PC-9 (cell line): ENCODE measurements around the gene MGRN1. TPM values are rescaled to one million over a fixed set of nuclear protein-coding genes. Genes with fewer than 3 reads are reported as not detected.

ENCODE experiments used
- BruUV-seq: library from RNA; stranded (reverse); fragments of 400-500 nt; replicated peaks from 2 replicates; lab custom pipeline; 2021; lab: Mats Ljungman, UMichigan
- CTCF ChIA-PET: fragments of 300-600 bp; sonication (Branson Sonifier 250); formaldehyde crosslinking; loops from one replicate; lab custom pipeline; 2022; ENCODE audit warnings: antibody characterized with exemption; lab: Charles Lee
- POLR2A ChIA-PET: fragments of 300-600 bp; sonication (Branson Sonifier 250); formaldehyde crosslinking; loops from one replicate; lab custom pipeline; 2022; ENCODE audit warnings: antibody characterized with exemption; ENCODE audit not compliant: unreplicated experiment; lab: Charles Lee
- DNase-seq, 2 experiments: peaks; one replicate each; pipeline versions ENCODE4 v3.0.0 to v3.0.0-alpha.2; 2015 to 2022; ENCODE audit warnings: mixed read lengths in 1 of 2
- H2AFZ ChIP-seq: fragments of 200-600 bp; sonication (generic); 2 replicates; pipeline ENCODE4 v1.8.1; 2017; ENCODE audit warnings: antibody characterized with exemption
- H3F3A ChIP-seq: fragments of 200-600 bp; sonication (generic); 2 replicates; pipeline ENCODE4 v1.8.1; 2017; ENCODE audit warnings: antibody characterized with exemption, mild to moderate bottlenecking, low read depth; ENCODE audit not compliant: insufficient read depth
- H3K27ac ChIP-seq: fragments of 200-600 bp; sonication (generic); 2 replicates; pipeline ENCODE4 v1.6.1; 2016; ENCODE audit warnings: mixed run types
- H3K27me3 ChIP-seq: fragments of 200-600 bp; sonication (generic); 2 replicates; pipeline ENCODE4 v1.6.1; 2016; ENCODE audit warnings: low read depth, mixed run types; ENCODE audit not compliant: insufficient read depth
- H3K36me3 ChIP-seq: fragments of 200-600 bp; sonication (generic); 2 replicates; pipeline ENCODE4 v1.6.1; 2016; ENCODE audit warnings: low read depth, mixed run types
- H3K4me1 ChIP-seq: fragments of 200-600 bp; sonication (generic); replicated peaks from 2 replicates; pipeline ENCODE4 v1.6.1; 2016; ENCODE audit warnings: mixed run types; ENCODE audit not compliant: insufficient read depth
- H3K4me2 ChIP-seq: fragments of 200-600 bp; sonication (generic); 2 replicates; pipeline ENCODE4 v1.6.1; 2017; ENCODE audit warnings: mixed run types
- H3K4me3 ChIP-seq: fragments of 200-600 bp; sonication (generic); 2 replicates; pipeline ENCODE4 v1.6.1; 2016; ENCODE audit warnings: mixed run types
- H3K79me2 ChIP-seq: fragments of 200-600 bp; sonication (generic); 2 replicates; pipeline ENCODE4 v1.6.1; 2017; ENCODE audit warnings: low read depth, mixed run types
- H3K9me2 ChIP-seq: fragments of 200-600 bp; sonication (generic); 2 replicates; pipeline ENCODE4 v1.8.1; 2017; ENCODE audit warnings: mild to moderate bottlenecking; ENCODE audit not compliant: insufficient read depth
- H3K9me3 ChIP-seq: fragments of 200-600 bp; sonication (generic); 2 replicates; pipeline ENCODE4 v1.8.1; 2016; ENCODE audit warnings: low read depth; ENCODE audit not compliant: insufficient read depth
- H4K20me1 ChIP-seq: fragments of 200-600 bp; sonication (generic); 2 replicates; pipeline ENCODE4 v1.8.1; 2017; ENCODE audit not compliant: insufficient read depth
- CTCF ChIP-seq: fragments of 200-600 bp; sonication (generic); conservative IDR thresholded peaks from 2 replicates; pipeline ENCODE4 v1.6.1; 2017; ENCODE audit warnings: mixed run types, antibody characterized with exemption, mild to moderate bottlenecking, moderate library complexity
- EZH2 ChIP-seq: fragments of 200-600 bp; sonication (generic); IDR thresholded peaks from 2 replicates; pipeline ENCODE4 v1.8.0; 2017; ENCODE audit warnings: antibody characterized with exemption, low read depth
- intact Hi-C: fragments of 100-400 bp; cut with micrococcal nuclease; formaldehyde crosslinking; loops from one replicate; pipeline ENCODE4 v1.10.0; 2022; ENCODE audit not compliant: unreplicated experiment
- total RNA-seq: library from RNA; stranded (reverse); gene quantifications from 2 replicates; pipeline ENCODE4 v1.2.3, GENCODE V29; 2021

Gene MGRN1
- total RNA-seq, 1 experiment from 2014 or later: 70.4 TPM

- Histone ChIP-seq H3F3A (peaks cover 20% of the 10 kb centered on the region), H4K20me1 (no peaks in the 10 kb centered on the region), H3K4me3 (peak within 1 kb of the TSS; percentile 83), H3K79me2 (peaks cover 21% of the 10 kb centered on the region), H3K4me1 (peaks cover 12% of the 10 kb centered on the region), H3K9me3 (no peaks in the 10 kb centered on the region), H2AFZ (peak within 1 kb of the TSS; percentile 97), H3K36me3 (no peaks in the 10 kb centered on the region; the same call in 1 of the 2 replicates), H3K27ac (peak within 1 kb of the TSS; percentile 52), H3K27me3 (no peaks in the 10 kb centered on the region), H3K9me2 (no peaks in the 10 kb centered on the region), H3K4me2 (peak within 1 kb of the TSS; percentile 85)
- intact Hi-C loops: loop anchor here (1.0 to 5.0 kb wide), 3 partner anchors 34 to 223 kb away; partner anchors contain the start of genes ROGDI and SEC14L5
- CTCF ChIA-PET: interaction anchor here (0.6 to 1.3 kb wide), 3 partner anchors 69 to 331 kb away, joined by 3 to 4 read pairs (median 3); partner anchors contain the start of genes C16orf89 and ROGDI
- TF ChIP-seq EZH2 (no peak), CTCF (no peak)
- DNase-seq: peak; percentile 93 to 97
- POLR2A ChIA-PET: interaction anchor here (0.5 to 1.1 kb wide), 18 partner anchors 20 to 364 kb away, joined by 3 to 12 read pairs (median 4); partner anchors contain the start of genes NAGPA, ROGDI and SEC14L5
- BruUV-seq: no TSS peak
These were observed 109.6 kb downstream of the MGRN1 start, which contains the start of the genes ANKS3 and DNAAF8 for GRCh38 chr16:4734063-4734729. Gene ANKS3, minus strand, starts transcription at chr16:4734271. Its CDS starts 4,122 bp downstream, at chr16:4730149. Gene DNAAF8, plus strand, starts transcription at chr16:4734537. Its CDS starts 1,978 bp downstream, at chr16:4736515.

- Histone ChIP-seq H3K27ac (peak overlapping the region; percentile 48), H3K9me3 (no peaks in the 10 kb centered on the region), H3K79me2 (peaks cover 21% of the 10 kb centered on the region), H3F3A (peaks cover 20% of the 10 kb centered on the region), H3K4me2 (peak overlapping the region; percentile 85), H3K4me1 (peaks cover 12% of the 10 kb centered on the region), H4K20me1 (no peaks in the 10 kb centered on the region), H3K9me2 (no peaks in the 10 kb centered on the region), H3K36me3 (no peaks in the 10 kb centered on the region; the same call in 1 of the 2 replicates), H3K27me3 (no peaks in the 10 kb centered on the region), H2AFZ (peak overlapping the region; percentile 97), H3K4me3 (peak overlapping the region; percentile 83)
- BruUV-seq: TSS peak; percentile 93
- intact Hi-C loops: loop anchor here (1.0 to 5.0 kb wide), 3 partner anchors 33 to 222 kb away; partner anchors contain the start of genes ROGDI and SEC14L5
- peak; percentile 64 to 91 for DNase-seq
- TF ChIP-seq CTCF (no peak), EZH2 (no peak)
- ChIA-PET CTCF (interaction anchor here (0.6 to 1.3 kb wide), 4 partner anchors 18 to 331 kb away, joined by 3 to 4 read pairs (median 4); partner anchors contain the start of genes C16orf89 and ROGDI), POLR2A (interaction anchor here (0.5 to 1.1 kb wide), 17 partner anchors 19 to 789 kb away, joined by 3 to 12 read pairs (median 4); partner anchors contain the start of genes ROGDI and SEC14L5)
These were observed 110.3 kb downstream of the MGRN1 start for GRCh38 chr16:4734730-4735535.

- no peaks in the 10 kb centered on the region for H3K27me3 ChIP-seq
- H4K20me1 ChIP-seq: no peaks in the 10 kb centered on the region
- H2AFZ ChIP-seq: no peak overlapping the region
- no peak for TF ChIP-seq EZH2
- TF ChIP-seq CTCF: no peak
- no peak for DNase-seq
- peaks cover 21% of the 10 kb centered on the region for H3K79me2 ChIP-seq
- H3K9me3 ChIP-seq: no peaks in the 10 kb centered on the region
- peaks cover 12% of the 10 kb centered on the region for H3K4me1 ChIP-seq
- ChIA-PET CTCF (no interaction called here), POLR2A (no interaction called here)
- H3K4me3 ChIP-seq: no peak overlapping the region
- H3K36me3 ChIP-seq: no peaks in the 10 kb centered on the region
- BruUV-seq: no TSS peak
- H3K4me2 ChIP-seq: no peak overlapping the region
- intact Hi-C loops: no loop called here
- no peak overlapping the region for H3K27ac ChIP-seq
- no peaks in the 10 kb centered on the region for H3K9me2 ChIP-seq
- peaks cover 20% of the 10 kb centered on the region for H3F3A ChIP-seq
These were observed 111.9 kb downstream of the MGRN1 start for GRCh38 chr16:4736546-4736945.
